Activated naive CD8-positive, alpha-beta T cell treated with anti-CD3 and anti-CD28 coated beads, Interleukin-2, amount 50 U/mL, for 24 hours (primary cell): ENCODE measurements around the gene TMEM9B.
"Not testable (repeated sequence)": the region's sequence is repeated elsewhere in the genome, so short reads cannot be mapped to it uniquely, and the experiment has no call there.

Experiments used
- ATAC-seq: fragments of 150-1000 bp; cut with Tn5 transposase; one replicate; pipeline ENCODE4 v1.10.0; 2021
- DNase-seq: peaks from one replicate; pipeline ENCODE4 v3.0.0; 2021
- H3K27ac Mint-ChIP-seq: one replicate; pipeline ENCODE4 v1.8.0; 2021; ENCODE audit warnings: mild to moderate bottlenecking, mixed read lengths
- H3K27me3 Mint-ChIP-seq: one replicate; pipeline ENCODE4 v1.8.0; 2021; ENCODE audit warnings: mixed read lengths
- H3K36me3 Mint-ChIP-seq: one replicate; pipeline ENCODE4 v1.8.0; 2021; ENCODE audit warnings: low read depth, mixed read lengths
- H3K4me1 Mint-ChIP-seq: one replicate; pipeline ENCODE4 v1.8.0; 2021; ENCODE audit warnings: mixed read lengths
- H3K4me3 Mint-ChIP-seq: one replicate; pipeline ENCODE4 v1.8.0; 2021; ENCODE audit warnings: mild to moderate bottlenecking, moderate library complexity, mixed read lengths
- H3K9me3 Mint-ChIP-seq: one replicate; pipeline ENCODE4 v1.8.0; 2021; ENCODE audit warnings: mixed read lengths

The TMEM9B gene

DNA sequence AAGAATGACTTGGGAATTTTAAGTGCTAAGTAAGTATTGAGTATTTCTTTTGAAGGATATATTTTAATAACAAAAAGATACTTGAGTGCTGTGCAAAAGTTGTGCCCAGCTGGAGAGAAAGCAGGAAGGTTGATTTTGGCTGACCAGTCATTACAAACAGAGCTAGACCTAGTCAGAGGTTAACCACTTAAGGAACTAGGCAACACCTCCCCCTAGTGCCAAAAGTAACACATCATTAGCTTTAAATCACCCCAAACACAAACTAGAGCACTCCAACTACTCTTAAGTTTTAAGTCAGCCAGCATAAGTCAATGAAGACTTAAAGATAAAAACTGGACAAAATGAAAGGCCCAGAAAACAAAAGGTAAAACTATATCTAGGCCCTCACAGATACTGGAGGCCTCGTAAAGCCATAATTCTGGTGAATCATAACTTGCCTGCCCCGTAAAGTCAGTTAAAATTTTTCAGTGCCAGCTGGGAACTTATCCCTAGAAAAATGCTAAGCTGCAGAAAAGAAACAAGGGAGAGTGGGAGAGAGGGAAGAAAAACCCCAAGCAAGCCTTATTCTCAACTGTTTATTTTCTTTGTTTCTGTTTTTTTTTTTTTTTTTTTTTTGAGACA is 4.6 kb downstream of the TMEM9B start:
- no peak overlapping the region for H3K27ac Mint-ChIP-seq
- peaks cover 40% of the 10 kb centered on the region for H3K4me1 Mint-ChIP-seq
- ATAC-seq: no peak
- DNase-seq: peak; percentile 16
- no peak overlapping the region for H3K4me3 Mint-ChIP-seq
- H3K36me3 Mint-ChIP-seq: peaks cover 7% of the 10 kb centered on the region
- no peaks in the 10 kb centered on the region for H3K9me3 Mint-ChIP-seq
- no peaks in the 10 kb centered on the region for H3K27me3 Mint-ChIP-seq

DNA sequence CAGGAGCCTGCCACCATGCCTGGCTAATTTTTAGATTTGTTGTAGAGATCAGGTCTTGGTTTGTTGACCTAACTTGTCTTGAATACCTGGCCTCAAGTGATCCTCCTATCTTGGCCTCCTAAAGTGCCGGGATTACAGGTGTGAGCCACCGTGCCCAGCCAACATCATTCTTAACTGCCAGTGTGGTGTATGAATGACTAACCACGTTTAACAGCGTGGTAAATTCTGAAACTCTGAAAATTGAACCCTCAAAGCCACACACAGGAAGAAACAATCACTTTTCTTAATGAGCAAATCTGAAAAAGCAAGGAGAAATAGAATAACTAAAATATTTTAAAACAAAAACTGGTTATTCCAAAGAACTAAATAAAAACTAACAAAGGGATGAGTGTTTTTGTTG is 7.4 kb downstream of the TMEM9B start:
- ATAC-seq: peak; percentile 61
- Mint-ChIP-seq H3K9me3 (no peaks in the 10 kb centered on the region), H3K27ac (no peak overlapping the region), H3K36me3 (peaks cover 16% of the 10 kb centered on the region), H3K4me3 (no peak overlapping the region), H3K27me3 (no peaks in the 10 kb centered on the region), H3K4me1 (peaks cover 25% of the 10 kb centered on the region)
- DNase-seq: no peak

DNA sequence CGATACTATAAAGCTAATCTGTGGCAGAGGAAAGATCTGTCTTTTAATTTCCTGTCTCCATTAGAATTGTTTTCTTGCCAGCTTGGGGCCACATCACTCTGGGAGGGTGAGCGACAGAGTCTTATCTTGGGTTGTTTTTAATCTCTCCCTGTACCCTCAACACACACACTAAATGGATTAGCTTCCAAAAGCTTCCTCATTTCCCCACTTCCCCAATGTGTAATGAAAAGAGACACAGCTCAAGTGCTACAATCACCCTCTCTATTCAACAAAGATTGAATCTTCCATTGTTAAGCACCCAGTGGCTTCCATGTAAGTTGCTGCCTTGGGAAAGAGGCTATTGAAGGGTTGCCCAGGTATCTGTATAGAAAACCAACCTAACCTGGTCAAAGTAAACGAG is 15.4 kb downstream of the TMEM9B start:
- H3K27me3 Mint-ChIP-seq: no peaks in the 10 kb centered on the region
- H3K9me3 Mint-ChIP-seq: no peaks in the 10 kb centered on the region
- peaks cover 24% of the 10 kb centered on the region for H3K36me3 Mint-ChIP-seq
- no peaks in the 10 kb centered on the region for H3K4me1 Mint-ChIP-seq
- DNase-seq: no peak
- no peak for ATAC-seq
- no peak overlapping the region for H3K27ac Mint-ChIP-seq
- H3K4me3 Mint-ChIP-seq: no peak overlapping the region

DNA sequence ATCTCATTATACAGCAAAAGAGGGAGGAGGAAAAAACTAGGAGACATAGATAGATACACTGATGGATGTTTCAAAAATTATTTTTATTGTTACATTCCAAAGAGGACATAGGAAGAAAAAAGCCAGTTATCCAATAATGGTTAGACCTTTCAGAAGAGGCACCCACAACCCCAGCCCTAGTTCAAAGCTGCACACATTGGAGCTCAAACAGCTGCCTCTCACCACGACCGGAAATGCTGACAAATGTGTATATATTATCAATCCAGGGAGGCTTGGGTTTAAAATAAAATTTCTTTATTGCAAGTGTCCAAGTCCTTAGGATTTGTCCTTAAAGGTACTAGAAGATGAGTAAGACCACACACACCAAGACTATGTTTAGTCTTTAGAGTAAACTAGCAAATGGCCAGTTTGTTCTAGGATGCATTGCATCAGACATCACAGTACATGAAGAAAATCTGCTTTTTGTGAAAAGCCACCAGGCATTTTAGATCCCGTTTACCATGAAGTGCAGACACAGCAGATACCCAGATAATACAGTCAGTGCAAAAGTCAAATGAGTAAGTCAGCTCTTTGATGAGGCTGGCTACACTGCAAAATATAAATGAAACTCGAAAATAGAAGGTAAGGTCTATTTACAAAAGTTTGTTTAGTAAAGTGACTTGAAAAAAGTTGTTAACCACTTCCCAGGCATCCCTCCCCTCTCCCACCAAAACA is 16.9 kb downstream of the TMEM9B start:
- H3K9me3 Mint-ChIP-seq: no peaks in the 10 kb centered on the region
- no peaks in the 10 kb centered on the region for H3K27me3 Mint-ChIP-seq
- no peak for DNase-seq
- no peaks in the 10 kb centered on the region for H3K4me1 Mint-ChIP-seq
- H3K4me3 Mint-ChIP-seq: no peak overlapping the region
- no peak overlapping the region for H3K27ac Mint-ChIP-seq
- no peak for ATAC-seq
- peaks cover 19% of the 10 kb centered on the region for H3K36me3 Mint-ChIP-seq

DNA sequence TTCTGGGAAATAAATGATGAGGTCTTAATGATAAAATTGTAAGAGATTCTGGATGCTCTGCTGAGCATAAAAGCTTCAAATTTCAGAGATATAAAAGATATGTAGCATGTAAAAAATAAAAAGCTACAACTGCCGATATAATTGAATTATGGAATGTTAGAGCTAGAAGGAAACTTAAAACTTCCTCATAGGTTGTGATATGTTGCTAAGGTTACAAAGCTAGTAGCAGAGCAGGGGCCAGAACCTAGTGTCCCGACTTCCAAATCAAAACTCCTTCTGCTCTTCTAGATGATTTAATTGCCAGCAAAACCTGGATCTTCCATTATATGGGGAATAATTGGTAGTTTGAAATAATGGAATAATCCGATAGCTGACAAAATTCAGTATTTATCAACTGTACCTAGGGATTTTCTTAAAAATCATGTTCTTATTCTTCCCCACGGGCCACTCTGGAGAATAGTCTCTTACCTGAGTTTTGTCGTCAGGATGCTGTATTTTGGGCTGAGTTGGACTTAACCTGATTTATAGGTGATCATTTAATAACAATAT is 21.6 kb downstream of the TMEM9B start, which contains the start of gene ASCL3:
TSS of gene ASCL3 (minus strand) at position 499 of the 549 bp plus-strand sequence. CDS start 4,855 bp downstream, outside the sequence.
- Mint-ChIP-seq H3K4me1 (no peaks in the 10 kb centered on the region), H3K27me3 (no peaks in the 10 kb centered on the region), H3K4me3 (no peak within 1 kb of the TSS), H3K36me3 (peaks cover 7% of the 10 kb centered on the region), H3K9me3 (no peaks in the 10 kb centered on the region), H3K27ac (no peak within 1 kb of the TSS)
- ATAC-seq: no peak
- DNase-seq: no peak

DNA sequence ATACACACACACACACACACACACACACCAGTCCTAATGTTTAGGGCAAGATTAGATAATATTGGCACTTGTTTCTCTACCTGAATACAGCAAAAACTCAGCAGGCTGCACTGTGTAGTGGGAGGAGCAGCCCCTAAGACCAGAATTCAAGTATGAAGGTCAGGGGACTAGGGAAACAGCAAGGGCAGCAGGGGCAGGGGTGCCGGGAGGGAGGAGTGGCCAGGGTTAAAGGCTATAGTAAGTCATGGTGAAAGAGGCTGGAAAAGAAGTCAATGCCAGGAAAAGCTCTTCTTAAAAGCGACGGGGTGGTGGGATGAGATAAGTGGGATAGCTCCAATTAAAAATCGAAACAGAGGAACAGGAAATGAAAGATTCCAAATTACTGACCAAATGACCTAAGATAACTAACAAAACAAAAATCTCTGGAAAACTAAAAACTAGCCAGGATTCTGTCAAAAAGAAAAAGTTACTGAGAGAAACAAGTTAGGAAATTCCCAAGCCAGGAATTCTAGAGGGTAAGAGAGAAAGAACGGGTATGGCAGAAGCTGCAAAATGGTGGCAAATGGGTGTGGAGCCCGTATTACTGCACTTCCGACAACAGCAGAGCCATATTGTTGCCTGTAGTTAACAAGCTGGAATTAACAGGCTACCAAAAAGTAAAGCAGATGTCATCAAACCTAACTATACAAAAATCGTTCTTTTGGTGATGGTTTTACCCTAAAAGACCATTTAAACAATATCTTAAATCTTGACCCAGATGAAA is 22.7 kb downstream of the TMEM9B start:
- no peaks in the 10 kb centered on the region for H3K27me3 Mint-ChIP-seq
- no peaks in the 10 kb centered on the region for H3K36me3 Mint-ChIP-seq
- H3K4me3 Mint-ChIP-seq: no peak overlapping the region
- no peak for DNase-seq
- H3K4me1 Mint-ChIP-seq: no peaks in the 10 kb centered on the region
- no peaks in the 10 kb centered on the region for H3K9me3 Mint-ChIP-seq
- no peak for ATAC-seq
- no peak overlapping the region for H3K27ac Mint-ChIP-seq

DNA sequence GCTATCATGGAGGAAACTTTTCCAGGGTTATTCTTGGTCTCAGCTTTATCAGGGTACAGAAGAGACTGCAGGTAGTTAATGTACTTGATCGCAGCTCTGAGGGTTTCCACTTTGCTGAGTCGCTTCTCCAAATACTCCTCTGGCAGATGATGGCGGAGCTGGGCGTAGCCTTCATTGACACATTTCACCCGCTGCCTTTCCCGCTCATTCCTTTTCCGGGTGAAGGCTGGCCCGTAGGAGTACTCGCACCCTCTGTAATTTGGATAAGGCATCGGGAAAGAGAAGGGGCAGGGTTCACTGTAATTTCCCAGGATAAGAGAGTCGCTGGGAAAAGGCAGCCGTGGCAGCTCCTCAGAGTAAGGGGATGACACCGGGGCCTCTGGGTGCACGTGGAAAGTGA is 26.6 kb downstream of the TMEM9B start:
- Mint-ChIP-seq H3K36me3 (no peaks in the 10 kb centered on the region), H3K4me3 (no peak overlapping the region), H3K4me1 (no peaks in the 10 kb centered on the region), H3K27ac (no peak overlapping the region), H3K27me3 (no peaks in the 10 kb centered on the region), H3K9me3 (no peaks in the 10 kb centered on the region)
- DNase-seq: no peak
- ATAC-seq: no peak

DNA sequence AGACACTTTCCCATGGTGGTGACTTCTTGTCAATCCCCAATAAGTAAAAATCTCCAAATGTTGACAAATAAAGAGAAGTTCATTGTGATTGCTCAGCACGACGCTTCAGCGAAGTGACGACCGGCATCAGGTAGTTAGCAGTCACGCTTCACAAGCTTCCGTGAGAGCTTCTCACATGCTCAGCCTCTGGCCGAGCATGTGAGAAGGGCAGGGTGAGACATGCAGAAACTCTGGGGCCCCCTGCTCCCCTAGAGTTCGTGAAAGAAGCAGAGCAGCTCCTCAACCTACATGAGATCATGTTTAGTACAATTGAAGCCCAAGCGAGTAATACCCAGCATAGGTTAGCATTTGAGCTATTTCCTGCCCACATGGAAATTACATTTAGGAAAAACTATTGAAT is 27.1 kb downstream of the TMEM9B start:
- H3K36me3 Mint-ChIP-seq: no peaks in the 10 kb centered on the region
- no peak overlapping the region for H3K27ac Mint-ChIP-seq
- no peak overlapping the region for H3K4me3 Mint-ChIP-seq
- no peaks in the 10 kb centered on the region for H3K9me3 Mint-ChIP-seq
- ATAC-seq (no peak), DNase-seq (no peak)
- H3K27me3 Mint-ChIP-seq: no peaks in the 10 kb centered on the region
- H3K4me1 Mint-ChIP-seq: no peaks in the 10 kb centered on the region

DNA sequence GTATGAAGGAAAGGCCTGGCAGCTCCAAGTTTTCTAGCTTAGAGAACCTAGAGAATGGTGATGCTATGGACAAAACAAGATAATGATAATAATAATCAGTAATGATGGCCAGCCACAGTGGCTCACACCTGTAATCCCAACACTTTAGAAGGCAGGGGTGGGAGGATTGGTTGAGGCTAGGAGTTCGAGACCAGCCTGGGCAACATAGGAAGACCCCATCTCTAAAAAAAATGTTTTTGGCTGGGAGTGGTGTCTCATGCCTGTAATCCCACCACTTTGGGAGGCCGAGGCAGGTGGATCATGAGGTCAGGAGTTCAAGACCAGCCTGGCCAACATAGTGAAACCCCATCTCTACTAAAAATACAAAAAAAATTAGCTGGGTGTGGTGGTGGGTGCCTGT is 28.5 kb downstream of the TMEM9B start:
- not testable (repeated sequence) for H3K36me3 Mint-ChIP-seq, H3K4me3 Mint-ChIP-seq, H3K27ac Mint-ChIP-seq, ATAC-seq, H3K27me3 Mint-ChIP-seq, H3K9me3 Mint-ChIP-seq, DNase-seq, H3K4me1 Mint-ChIP-seq

DNA sequence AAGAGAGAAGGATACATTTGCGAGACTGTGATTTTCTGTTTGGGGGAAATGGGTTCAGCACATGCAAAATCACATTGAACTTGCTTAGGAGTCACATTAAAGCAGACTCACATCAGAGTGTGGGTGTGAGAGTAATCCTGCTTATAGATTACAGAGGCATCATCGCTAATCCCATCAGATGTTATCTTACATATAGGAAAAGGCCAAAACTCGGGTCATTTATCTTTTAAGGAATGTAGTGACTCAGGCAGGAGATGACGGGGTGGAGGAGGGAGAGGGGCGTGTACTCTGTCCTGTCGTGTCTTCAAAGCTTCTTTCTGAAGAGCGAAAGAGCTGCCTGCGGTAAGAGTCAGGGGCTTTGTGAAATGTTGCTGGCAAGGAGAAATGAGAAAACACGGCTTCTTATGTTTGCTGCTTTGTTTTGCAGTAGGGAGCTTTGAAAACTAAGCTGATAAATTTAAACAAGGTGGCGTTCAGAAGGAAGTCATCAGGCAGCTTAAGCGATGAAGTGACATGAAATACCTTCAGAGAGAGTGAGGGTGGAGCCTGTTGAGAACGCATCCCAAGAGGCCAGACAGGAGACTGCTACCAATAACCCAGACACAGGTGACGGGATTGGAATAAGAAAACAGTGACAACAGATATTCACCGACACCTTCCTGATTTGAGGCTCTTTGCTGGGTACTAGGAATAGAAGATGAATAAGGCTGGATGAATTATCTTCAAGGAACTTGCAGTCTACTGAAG is 29.3 kb downstream of the TMEM9B start:
- H3K27me3 Mint-ChIP-seq: no peaks in the 10 kb centered on the region
- DNase-seq: no peak
- no peaks in the 10 kb centered on the region for H3K9me3 Mint-ChIP-seq
- H3K27ac Mint-ChIP-seq: no peak overlapping the region
- no peaks in the 10 kb centered on the region for H3K4me1 Mint-ChIP-seq
- no peak overlapping the region for H3K4me3 Mint-ChIP-seq
- no peak for ATAC-seq
- no peaks in the 10 kb centered on the region for H3K36me3 Mint-ChIP-seq

DNA sequence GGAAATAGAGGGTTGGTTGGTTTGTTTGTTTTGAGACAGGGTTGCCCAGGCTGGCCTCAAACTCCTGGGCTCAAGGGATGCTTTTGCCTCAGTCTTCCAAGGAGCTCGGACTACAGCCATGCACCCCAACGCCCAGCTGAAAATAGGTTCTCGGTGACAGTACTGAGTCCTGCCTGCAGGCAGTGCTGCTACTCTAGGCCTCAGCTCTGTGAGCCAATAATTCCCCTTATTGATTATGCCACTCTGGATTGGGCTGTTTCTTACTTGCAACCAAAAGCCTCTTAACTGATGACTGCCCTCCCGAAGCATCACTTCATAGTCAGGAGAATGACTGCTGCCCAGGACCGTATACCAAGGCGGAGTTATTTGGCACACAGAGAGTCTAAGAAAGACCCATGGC is 30.3 kb downstream of the TMEM9B start:
- H3K27ac Mint-ChIP-seq: no peak overlapping the region
- no peaks in the 10 kb centered on the region for H3K4me1 Mint-ChIP-seq
- no peak for DNase-seq
- H3K9me3 Mint-ChIP-seq: no peaks in the 10 kb centered on the region
- H3K36me3 Mint-ChIP-seq: no peaks in the 10 kb centered on the region
- no peak overlapping the region for H3K4me3 Mint-ChIP-seq
- peak; percentile 29 for ATAC-seq
- H3K27me3 Mint-ChIP-seq: no peaks in the 10 kb centered on the region

DNA sequence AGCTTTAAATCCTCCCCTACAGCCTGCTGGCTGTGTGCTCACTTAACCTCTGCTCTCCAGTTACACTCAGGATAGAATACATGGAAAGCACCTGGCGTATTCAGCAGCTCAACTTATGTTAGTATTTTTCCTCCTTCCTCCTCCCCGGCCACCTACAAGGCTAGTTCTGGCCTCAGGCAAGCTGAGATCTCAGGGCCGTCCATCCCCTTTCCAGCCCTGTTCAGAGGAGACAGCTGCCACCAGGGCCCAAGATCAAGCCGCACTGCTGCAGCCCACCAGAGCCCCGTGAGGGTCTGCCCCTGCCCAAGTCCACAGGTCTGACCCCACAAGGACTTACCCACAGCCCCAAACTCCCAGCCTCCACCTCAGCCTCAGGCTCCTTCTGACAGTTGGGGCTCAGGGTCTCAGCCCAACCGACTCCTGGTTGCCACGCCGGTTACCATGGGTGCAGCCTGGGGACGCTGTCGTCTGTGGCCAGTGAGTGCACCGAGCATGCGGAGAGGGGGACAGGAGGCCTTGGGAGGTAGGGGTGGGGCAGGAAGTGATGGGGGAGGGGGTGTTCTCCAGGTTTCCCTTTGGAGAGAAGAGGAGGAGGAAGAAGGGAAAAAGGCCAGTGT is 31.6 kb downstream of the TMEM9B start, which contains the start of gene C11orf16:
TSS of gene C11orf16 (minus strand) at position 384 of the 617 bp plus-strand sequence. CDS start 639 bp downstream, outside the sequence.
- H3K27ac Mint-ChIP-seq: no peak within 1 kb of the TSS
- no peaks in the 10 kb centered on the region for H3K36me3 Mint-ChIP-seq
- no peaks in the 10 kb centered on the region for H3K9me3 Mint-ChIP-seq
- no peaks in the 10 kb centered on the region for H3K27me3 Mint-ChIP-seq
- H3K4me3 Mint-ChIP-seq: no peak within 1 kb of the TSS
- H3K4me1 Mint-ChIP-seq: no peaks in the 10 kb centered on the region
- DNase-seq (no peak), ATAC-seq (no peak)

DNA sequence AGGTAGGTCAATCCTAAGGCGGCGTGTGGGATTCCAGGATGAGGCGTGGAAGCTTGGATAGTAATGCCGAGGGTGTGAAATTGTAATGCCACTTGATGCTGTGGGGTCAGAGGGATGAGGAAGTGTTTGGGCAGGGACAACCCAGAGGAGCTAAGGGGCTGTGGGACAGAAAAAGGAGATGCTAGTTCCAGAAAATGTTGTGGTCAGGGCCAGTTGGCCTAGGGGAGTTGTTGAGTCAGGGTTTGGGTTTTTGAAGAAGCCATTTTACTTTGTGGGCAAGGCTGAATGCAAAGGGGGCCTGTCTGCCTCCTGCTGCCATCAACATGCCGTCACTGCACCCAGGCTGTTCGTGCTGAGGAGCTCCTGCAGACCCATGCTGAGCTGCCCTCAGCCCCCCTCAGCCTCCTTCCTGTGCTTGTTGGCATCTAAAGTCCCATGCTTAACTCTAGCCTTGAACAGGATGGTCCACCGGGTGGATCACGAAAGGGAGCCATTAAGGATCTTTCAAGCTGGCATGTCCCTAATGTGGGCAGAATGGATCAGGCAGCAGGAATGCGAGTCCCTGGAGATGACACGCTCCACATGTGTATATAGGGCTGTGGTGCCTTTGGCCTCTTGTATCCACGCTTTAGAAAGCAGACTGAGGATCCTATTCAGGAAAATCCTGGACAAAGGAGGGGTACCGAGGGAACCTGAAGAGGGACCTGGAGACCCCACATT is 33.6 kb downstream of the TMEM9B start:
- no peaks in the 10 kb centered on the region for H3K9me3 Mint-ChIP-seq
- no peak overlapping the region for H3K4me3 Mint-ChIP-seq
- H3K27ac Mint-ChIP-seq: no peak overlapping the region
- H3K36me3 Mint-ChIP-seq: no peaks in the 10 kb centered on the region
- no peaks in the 10 kb centered on the region for H3K27me3 Mint-ChIP-seq
- no peaks in the 10 kb centered on the region for H3K4me1 Mint-ChIP-seq
- DNase-seq (no peak), ATAC-seq (no peak)
